Loucy (cell line): ENCODE measurements around the gene CACFD1.

ENCODE experiments used
- EZH2phosphoT487 ChIP-seq: fragments of 200-600 bp; IDR thresholded peaks from 2 replicates; pipeline ENCODE4 v1.6.1; 2018; ENCODE audit warnings: antibody characterized with exemption, mild to moderate bottlenecking, moderate library complexity, borderline replicate concordance
- TF ChIP-seq, protein P1 (sequence below): fragments of 200-600 bp; sonication (generic); conservative IDR thresholded peaks from 2 replicates; pipeline ENCODE4 v1.5.1; 2014; ENCODE audit warnings: mild to moderate bottlenecking, antibody characterized with exemption, low read length

DNA sequence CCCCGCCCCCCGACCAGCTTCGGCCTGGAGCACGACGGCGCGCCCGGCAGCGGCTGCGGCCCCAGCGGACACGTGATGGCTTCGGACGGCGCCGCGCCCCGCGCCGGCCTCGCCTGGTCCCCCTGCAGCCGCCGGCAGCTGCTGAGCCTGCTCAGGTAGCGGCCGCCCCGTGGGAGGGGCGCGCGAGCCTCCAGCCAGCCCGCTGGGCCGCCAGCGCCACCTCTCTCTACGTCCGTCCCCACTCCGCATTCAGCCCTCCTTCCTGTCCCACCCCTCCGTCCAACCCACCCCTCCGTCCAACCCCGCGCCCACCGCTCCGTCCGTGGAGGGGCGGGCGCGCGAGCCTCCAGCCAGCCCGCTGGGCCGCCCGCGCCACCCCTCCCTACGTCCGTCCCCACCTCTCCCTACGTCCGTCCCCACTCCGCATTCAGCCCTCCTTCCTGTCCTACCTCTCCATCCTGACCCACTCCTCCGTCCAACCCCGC, 31.1 kb upstream of the CACFD1 start:
- TF ChIP-seq, protein P1, sequence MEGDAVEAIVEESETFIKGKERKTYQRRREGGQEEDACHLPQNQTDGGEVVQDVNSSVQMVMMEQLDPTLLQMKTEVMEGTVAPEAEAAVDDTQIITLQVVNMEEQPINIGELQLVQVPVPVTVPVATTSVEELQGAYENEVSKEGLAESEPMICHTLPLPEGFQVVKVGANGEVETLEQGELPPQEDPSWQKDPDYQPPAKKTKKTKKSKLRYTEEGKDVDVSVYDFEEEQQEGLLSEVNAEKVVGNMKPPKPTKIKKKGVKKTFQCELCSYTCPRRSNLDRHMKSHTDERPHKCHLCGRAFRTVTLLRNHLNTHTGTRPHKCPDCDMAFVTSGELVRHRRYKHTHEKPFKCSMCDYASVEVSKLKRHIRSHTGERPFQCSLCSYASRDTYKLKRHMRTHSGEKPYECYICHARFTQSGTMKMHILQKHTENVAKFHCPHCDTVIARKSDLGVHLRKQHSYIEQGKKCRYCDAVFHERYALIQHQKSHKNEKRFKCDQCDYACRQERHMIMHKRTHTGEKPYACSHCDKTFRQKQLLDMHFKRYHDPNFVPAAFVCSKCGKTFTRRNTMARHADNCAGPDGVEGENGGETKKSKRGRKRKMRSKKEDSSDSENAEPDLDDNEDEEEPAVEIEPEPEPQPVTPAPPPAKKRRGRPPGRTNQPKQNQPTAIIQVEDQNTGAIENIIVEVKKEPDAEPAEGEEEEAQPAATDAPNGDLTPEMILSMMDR, result no peak
- TF ChIP-seq EZH2phosphoT487, result no peak
